ENCODE measurements around the gene VKORC1.
"Not testable (repeated sequence)": the region's sequence is repeated elsewhere in the genome, so short reads cannot be mapped to it uniquely, and the experiment has no call there.

Gene VKORC1

GRCh38 chr16:31107465-31107867 lies 12.9 kb upstream of the VKORC1 start:
- DNase-seq (ENCODE audit: low spot score) = no peak

GRCh38 chr16:31106509-31107464 lies 12.2 kb upstream of the VKORC1 start:
- no peak for DNase-seq (ENCODE audit: low spot score)

GRCh38 chr16:31105677-31106213 lies 11.1 kb upstream of the VKORC1 start:
- peak; percentile 72 for DNase-seq (ENCODE audit: low spot score)

- DNase-seq (ENCODE audit: low spot score) = not testable (repeated sequence)
These were observed 6.5 kb upstream of the VKORC1 start for GRCh38 chr16:31100876-31101641.

- DNase-seq (ENCODE audit: low spot score) = no peak
These were observed 5.5 kb upstream of the VKORC1 start for GRCh38 chr16:31099860-31100638.

- peak; percentile 33 for DNase-seq (ENCODE audit: low spot score)
These were observed 541 bp downstream of the VKORC1 start for GRCh38 chr16:31094088-31094423.

GRCh38 chr16:31093132-31093703 lies 1.4 kb downstream of the VKORC1 start:
- peak; percentile 32 for DNase-seq (ENCODE audit: low spot score)

GRCh38 chr16:31092330-31092729 lies 2.3 kb downstream of the VKORC1 start:
- DNase-seq (ENCODE audit: low spot score) = no peak

GRCh38 chr16:31090540-31090939 lies 4.1 kb downstream of the VKORC1 start:
- DNase-seq (ENCODE audit: low spot score) = no peak

- DNase-seq (ENCODE audit: low spot score) = no peak
These were observed 5.4 kb downstream of the VKORC1 start for GRCh38 chr16:31089199-31089598.

- no peak for DNase-seq (ENCODE audit: low spot score)
These were observed 6.0 kb downstream of the VKORC1 start, which contains the start of gene PRSS53 for GRCh38 chr16:31088459-31089183. TSS of gene PRSS53 (minus strand) at chr16:31088943. CDS start at chr16:31088809, 134 bp downstream.

GRCh38 chr16:31087971-31088370 lies 6.6 kb downstream of the VKORC1 start:
- no peak for DNase-seq (ENCODE audit: low spot score)

GRCh38 chr16:31087481-31087880 lies 7.1 kb downstream of the VKORC1 start:
- no peak for DNase-seq (ENCODE audit: low spot score)

GRCh38 chr16:31086629-31086906 lies 8.0 kb downstream of the VKORC1 start:
- DNase-seq (ENCODE audit: low spot score) = no peak

- no peak for DNase-seq (ENCODE audit: low spot score)
These were observed 8.5 kb downstream of the VKORC1 start for GRCh38 chr16:31085873-31086628.

GRCh38 chr16:31085411-31085810 lies 9.2 kb downstream of the VKORC1 start:
- DNase-seq (ENCODE audit: low spot score) = no peak

- DNase-seq (ENCODE audit: low spot score) = no peak
These were observed 9.9 kb downstream of the VKORC1 start for GRCh38 chr16:31084584-31085302.

GRCh38 chr16:31083981-31084380 lies 10.6 kb downstream of the VKORC1 start:
- no peak for DNase-seq (ENCODE audit: low spot score)

GRCh38 chr16:31083556-31083955 lies 11.0 kb downstream of the VKORC1 start:
- no peak for DNase-seq (ENCODE audit: low spot score)

GRCh38 chr16:31083081-31083480 lies 11.5 kb downstream of the VKORC1 start:
- DNase-seq (ENCODE audit: low spot score) = no peak
